ENCODE measurements around the gene TALDO1.

Gene TALDO1

DNA sequence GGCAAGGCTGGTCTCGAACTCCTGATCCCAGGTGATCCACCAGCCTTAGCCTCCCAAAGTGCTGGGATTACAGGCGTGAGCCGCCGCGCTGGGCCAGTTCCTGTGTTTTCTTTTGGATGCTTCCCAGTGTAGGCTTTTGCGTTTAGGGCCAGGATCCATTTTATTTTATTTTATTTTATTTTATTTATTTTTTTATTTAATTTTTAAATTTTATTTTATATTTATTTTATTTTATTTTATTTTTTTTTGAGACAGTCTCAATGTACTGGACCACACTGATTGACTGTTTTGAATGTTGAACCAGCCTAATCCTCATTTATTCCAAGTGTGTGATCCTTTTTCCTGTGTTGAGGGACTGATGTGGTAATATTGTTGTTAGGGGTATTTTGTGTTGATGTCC, 32.8 kb upstream of the TALDO1 start:
- TF ChIP-seq, protein P1, sequence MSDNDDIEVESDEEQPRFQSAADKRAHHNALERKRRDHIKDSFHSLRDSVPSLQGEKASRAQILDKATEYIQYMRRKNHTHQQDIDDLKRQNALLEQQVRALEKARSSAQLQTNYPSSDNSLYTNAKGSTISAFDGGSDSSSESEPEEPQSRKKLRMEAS (IDR thresholded peaks at IDR 0.05): no peak
- TF ChIP-seq FOXM1 (IDR thresholded peaks at IDR 0.05; ENCODE audit: borderline replicate concordance, low read depth) (no peak), ZBTB7A (IDR thresholded peaks at IDR 0.05; ENCODE audit: low read depth) (no peak), TAF1 (IDR thresholded peaks at IDR 0.05; ENCODE audit: low read depth) (no peak), EGR1 (IDR thresholded peaks at IDR 0.05) (no peak), YY1 (IDR thresholded peaks at IDR 0.05; ENCODE audit: low read depth) (no peak), TCF12 (IDR thresholded peaks at IDR 0.05; ENCODE audit: low read depth) (no peak), CEBPB (IDR thresholded peaks at IDR 0.05) (no peak), CREB1 (IDR thresholded peaks at IDR 0.05; ENCODE audit: low read depth) (no peak), TEAD4 (IDR thresholded peaks at IDR 0.05) (no peak), NFIC (IDR thresholded peaks at IDR 0.05) (no peak), RAD21 (IDR thresholded peaks at IDR 0.05; ENCODE audit: low read depth) (no peak), EP300 (IDR thresholded peaks at IDR 0.05; ENCODE audit: borderline replicate concordance) (no peak)
- TF ChIP-seq, protein P2, sequence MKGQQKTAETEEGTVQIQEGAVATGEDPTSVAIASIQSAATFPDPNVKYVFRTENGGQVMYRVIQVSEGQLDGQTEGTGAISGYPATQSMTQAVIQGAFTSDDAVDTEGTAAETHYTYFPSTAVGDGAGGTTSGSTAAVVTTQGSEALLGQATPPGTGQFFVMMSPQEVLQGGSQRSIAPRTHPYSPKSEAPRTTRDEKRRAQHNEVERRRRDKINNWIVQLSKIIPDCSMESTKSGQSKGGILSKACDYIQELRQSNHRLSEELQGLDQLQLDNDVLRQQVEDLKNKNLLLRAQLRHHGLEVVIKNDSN (IDR thresholded peaks at IDR 0.05): no peak
- TF ChIP-seq, protein P3, sequence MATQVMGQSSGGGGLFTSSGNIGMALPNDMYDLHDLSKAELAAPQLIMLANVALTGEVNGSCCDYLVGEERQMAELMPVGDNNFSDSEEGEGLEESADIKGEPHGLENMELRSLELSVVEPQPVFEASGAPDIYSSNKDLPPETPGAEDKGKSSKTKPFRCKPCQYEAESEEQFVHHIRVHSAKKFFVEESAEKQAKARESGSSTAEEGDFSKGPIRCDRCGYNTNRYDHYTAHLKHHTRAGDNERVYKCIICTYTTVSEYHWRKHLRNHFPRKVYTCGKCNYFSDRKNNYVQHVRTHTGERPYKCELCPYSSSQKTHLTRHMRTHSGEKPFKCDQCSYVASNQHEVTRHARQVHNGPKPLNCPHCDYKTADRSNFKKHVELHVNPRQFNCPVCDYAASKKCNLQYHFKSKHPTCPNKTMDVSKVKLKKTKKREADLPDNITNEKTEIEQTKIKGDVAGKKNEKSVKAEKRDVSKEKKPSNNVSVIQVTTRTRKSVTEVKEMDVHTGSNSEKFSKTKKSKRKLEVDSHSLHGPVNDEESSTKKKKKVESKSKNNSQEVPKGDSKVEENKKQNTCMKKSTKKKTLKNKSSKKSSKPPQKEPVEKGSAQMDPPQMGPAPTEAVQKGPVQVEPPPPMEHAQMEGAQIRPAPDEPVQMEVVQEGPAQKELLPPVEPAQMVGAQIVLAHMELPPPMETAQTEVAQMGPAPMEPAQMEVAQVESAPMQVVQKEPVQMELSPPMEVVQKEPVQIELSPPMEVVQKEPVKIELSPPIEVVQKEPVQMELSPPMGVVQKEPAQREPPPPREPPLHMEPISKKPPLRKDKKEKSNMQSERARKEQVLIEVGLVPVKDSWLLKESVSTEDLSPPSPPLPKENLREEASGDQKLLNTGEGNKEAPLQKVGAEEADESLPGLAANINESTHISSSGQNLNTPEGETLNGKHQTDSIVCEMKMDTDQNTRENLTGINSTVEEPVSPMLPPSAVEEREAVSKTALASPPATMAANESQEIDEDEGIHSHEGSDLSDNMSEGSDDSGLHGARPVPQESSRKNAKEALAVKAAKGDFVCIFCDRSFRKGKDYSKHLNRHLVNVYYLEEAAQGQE (IDR thresholded peaks at IDR 0.05; ENCODE audit: low read depth): no peak

DNA sequence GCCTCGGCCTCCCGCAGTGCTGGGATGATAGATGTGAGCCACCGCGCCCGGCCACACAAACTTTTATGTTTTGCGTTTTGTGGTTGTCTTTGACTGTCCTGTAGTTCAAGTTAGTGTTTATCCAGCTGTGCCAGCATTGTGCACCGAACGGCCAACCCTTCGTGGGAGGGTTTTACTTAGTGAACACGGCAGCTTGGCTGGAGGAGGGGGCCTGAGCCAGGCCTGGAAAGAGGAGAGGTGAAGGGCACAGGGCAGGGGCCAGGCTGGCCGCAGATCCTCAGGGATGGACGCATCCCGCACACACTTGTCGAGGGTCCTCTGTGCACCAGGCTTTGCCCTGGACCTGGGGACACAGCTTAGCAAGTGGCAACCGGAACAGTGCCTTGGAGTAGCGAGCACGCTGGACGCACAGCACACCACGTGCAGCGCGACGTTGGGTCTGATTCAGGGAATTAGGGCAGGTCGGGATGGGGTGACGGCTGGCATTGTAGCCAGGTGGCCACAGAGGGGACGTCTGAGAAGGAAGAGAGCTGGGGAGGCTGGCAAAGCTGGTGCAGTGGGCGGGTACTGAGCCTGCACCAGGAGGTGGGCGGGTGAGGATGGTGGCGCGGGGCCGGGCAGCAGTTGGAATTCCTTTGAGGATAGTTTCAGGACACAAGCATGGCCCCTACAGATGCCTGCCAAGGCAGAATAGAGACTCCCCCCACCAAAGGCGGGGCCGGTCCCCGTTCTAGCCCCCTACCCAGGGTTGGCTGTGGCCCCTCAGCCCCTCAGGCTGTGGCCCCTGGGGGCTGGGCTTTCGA, 27.8 kb upstream of the TALDO1 start:
- TF ChIP-seq NFIC (IDR thresholded peaks at IDR 0.05) (no peak), EP300 (IDR thresholded peaks at IDR 0.05; ENCODE audit: borderline replicate concordance) (no peak), EGR1 (IDR thresholded peaks at IDR 0.05) (no peak), YY1 (IDR thresholded peaks at IDR 0.05; ENCODE audit: low read depth) (no peak), CREB1 (IDR thresholded peaks at IDR 0.05; ENCODE audit: low read depth) (no peak), CEBPB (IDR thresholded peaks at IDR 0.05) (no peak), TCF12 (IDR thresholded peaks at IDR 0.05; ENCODE audit: low read depth) (no peak)
- TF ChIP-seq, protein P2 (IDR thresholded peaks at IDR 0.05): no peak
- TF ChIP-seq, protein P1 (IDR thresholded peaks at IDR 0.05): no peak

DNA sequence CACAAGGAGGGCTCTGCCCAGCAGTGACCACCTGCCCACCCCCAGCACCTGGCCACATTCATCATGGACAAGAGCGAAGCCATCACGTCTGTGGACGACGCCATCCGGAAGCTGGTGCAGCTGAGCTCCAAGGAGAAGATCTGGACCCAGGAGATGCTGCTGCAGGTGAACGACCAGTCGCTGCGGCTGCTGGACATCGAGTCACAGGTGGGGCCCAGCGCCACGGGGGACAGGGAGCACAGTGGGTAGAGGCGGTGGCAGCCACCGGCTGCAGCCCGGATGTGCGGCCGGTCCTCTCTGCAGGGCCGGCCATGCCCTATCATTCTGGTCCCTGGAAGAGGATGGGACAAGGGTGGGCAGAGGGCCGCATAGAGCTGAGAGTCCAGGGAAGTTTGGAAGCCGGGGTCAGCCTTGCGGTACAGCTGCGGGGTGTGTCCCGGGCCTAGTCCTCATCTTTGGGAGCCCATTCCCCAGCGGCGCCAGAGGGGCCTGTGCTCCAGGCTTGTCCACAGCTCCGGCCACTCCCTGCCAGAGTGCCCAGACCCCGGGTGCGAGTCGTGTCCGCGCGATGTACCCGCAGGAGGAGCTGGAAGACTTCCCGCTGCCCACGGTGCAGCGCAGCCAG, 27.1 kb upstream of the TALDO1 start:
- TF ChIP-seq, protein P3 (IDR thresholded peaks at IDR 0.05; ENCODE audit: low read depth): no peak
- TF ChIP-seq EP300 (IDR thresholded peaks at IDR 0.05; ENCODE audit: borderline replicate concordance) (no peak), CREB1 (IDR thresholded peaks at IDR 0.05; ENCODE audit: low read depth) (no peak), ZBTB7A (IDR thresholded peaks at IDR 0.05; ENCODE audit: low read depth) (no peak), FOXM1 (IDR thresholded peaks at IDR 0.05; ENCODE audit: borderline replicate concordance, low read depth) (no peak), CEBPB (IDR thresholded peaks at IDR 0.05) (no peak), TCF12 (IDR thresholded peaks at IDR 0.05; ENCODE audit: low read depth) (no peak), EGR1 (IDR thresholded peaks at IDR 0.05) (no peak), TEAD4 (IDR thresholded peaks at IDR 0.05) (no peak)
- TF ChIP-seq, protein P2 (IDR thresholded peaks at IDR 0.05): no peak
- TF ChIP-seq, protein P1 (IDR thresholded peaks at IDR 0.05): no peak

DNA sequence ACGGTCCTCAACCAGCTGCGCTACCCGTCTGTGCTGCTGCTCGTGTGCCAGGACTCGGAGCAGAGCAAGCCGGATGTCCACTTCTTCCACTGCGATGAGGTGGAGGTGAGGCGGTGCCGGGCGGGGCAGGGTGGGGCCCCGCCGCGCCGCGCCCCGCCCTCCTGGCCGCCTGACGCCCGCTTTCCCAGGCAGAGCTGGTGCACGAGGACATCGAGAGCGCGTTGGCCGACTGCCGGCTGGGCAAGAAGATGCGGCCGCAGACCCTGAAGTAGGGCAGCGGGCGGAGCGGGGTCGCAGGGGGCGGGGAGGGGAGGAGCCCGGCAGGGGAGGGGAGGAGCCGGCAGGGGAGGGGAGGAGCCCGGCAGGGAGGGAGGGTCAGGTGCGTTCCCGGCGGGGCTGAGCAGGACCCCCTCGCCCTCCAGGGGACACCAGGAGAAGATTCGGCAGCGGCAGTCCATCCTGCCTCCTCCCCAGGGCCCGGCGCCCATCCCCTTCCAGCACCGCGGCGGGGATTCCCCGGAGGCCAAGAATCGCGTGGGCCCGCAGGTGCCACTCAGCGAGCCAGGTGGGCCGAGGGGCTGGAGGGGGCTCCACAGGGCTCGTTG, 26.5 kb upstream of the TALDO1 start:
- TF ChIP-seq, protein P1 (IDR thresholded peaks at IDR 0.05): peak; percentile 12; the same call in 1 of the 2 replicates
- TF ChIP-seq TEAD4 (IDR thresholded peaks at IDR 0.05): no peak

Data from Ishikawa (cell line).